Mesodermal cell (in vitro differentiated cells): ENCODE results near the gene HYCC1.

ENCODE experiments used
- H3K27ac ChIP-seq: 2 replicates; pipeline ENCODE4 v1.7.0; 2013; ENCODE audit warnings: mild to moderate bottlenecking, low read depth, low read length, moderate library complexity; ENCODE audit not compliant: severe bottlenecking
- H3K36me3 ChIP-seq: 2 replicates; pipeline ENCODE4 v1.7.1; 2013; ENCODE audit warnings: mild to moderate bottlenecking, low read length, moderate library complexity; ENCODE audit not compliant: control insufficient read depth, insufficient read depth
- H3K4me1 ChIP-seq: one replicate; pipeline ENCODE4 v1.7.1; 2013; ENCODE audit warnings: mild to moderate bottlenecking, low read length; ENCODE audit not compliant: insufficient read depth, control insufficient read depth, poor library complexity, severe bottlenecking
- H3K4me3 ChIP-seq: 2 replicates; pipeline ENCODE4 v1.7.0; 2013; ENCODE audit warnings: low read length, control low read depth, mild to moderate bottlenecking; ENCODE audit not compliant: insufficient read depth, poor library complexity, severe bottlenecking; ENCODE audit errors: extremely low read depth
- H3K9me3 ChIP-seq: 2 replicates; pipeline ENCODE4 v1.7.1; 2013; ENCODE audit warnings: mild to moderate bottlenecking, low read length, moderate library complexity; ENCODE audit not compliant: control insufficient read depth
- WGBS, 2 experiments: methylation state at CpG; one replicate each; pipeline ENCODE4 v1.1.5; 2013; ENCODE audit warnings: missing lambda C conversion rate in 2 of 2; ENCODE audit not compliant: insufficient coverage in 2 of 2; 5-methylcytosine and 5-hydroxymethylcytosine counted together

HYCC1 gene

GRCh38 chr7:23000597-23001360 lies 13.2 kb downstream of the HYCC1 start:
- Histone ChIP-seq H3K9me3 (no peaks in the 10 kb centered on the region), H3K36me3 (no peaks in the 10 kb centered on the region), H3K4me1 (no peaks in the 10 kb centered on the region), H3K27ac (no peak overlapping the region), H3K4me3 (no peak overlapping the region)
- WGBS, 2 experiments: 100% methylated on average over 1 of the region's 4 CpGs; no CpG with 5 or more reads in 1 of the 2 experiments

GRCh38 chr7:22998519-22998896 lies 15.4 kb downstream of the HYCC1 start:
- H3K4me3 ChIP-seq: no peak overlapping the region
- no peak overlapping the region for H3K27ac ChIP-seq
- H3K4me1 ChIP-seq: no peaks in the 10 kb centered on the region
- no peaks in the 10 kb centered on the region for H3K36me3 ChIP-seq
- WGBS, 2 experiments: 90 to 100% methylated on average over 2 of the region's 2 CpGs
- H3K9me3 ChIP-seq: no peaks in the 10 kb centered on the region

GRCh38 chr7:22997871-22998518 lies 15.9 kb downstream of the HYCC1 start:
- Histone ChIP-seq H3K36me3 (no peaks in the 10 kb centered on the region), H3K9me3 (no peaks in the 10 kb centered on the region), H3K4me3 (no peak overlapping the region), H3K4me1 (no peaks in the 10 kb centered on the region), H3K27ac (no peak overlapping the region)
- 100% methylated on average over 1 of the region's 2 CpGs; no CpG with 5 or more reads in 1 of the 2 experiments for WGBS, 2 experiments

GRCh38 chr7:22996470-22996869 lies 17.5 kb downstream of the HYCC1 start:
- H3K27ac ChIP-seq: no peak overlapping the region
- H3K9me3 ChIP-seq: no peaks in the 10 kb centered on the region
- no CpG with 5 or more reads among the region's 1 CpG for WGBS, 2 experiments
- no peaks in the 10 kb centered on the region for H3K36me3 ChIP-seq
- no peak overlapping the region for H3K4me3 ChIP-seq
- no peaks in the 10 kb centered on the region for H3K4me1 ChIP-seq

- Histone ChIP-seq H3K9me3 (no peaks in the 10 kb centered on the region), H3K36me3 (peaks cover 3% of the 10 kb centered on the region), H3K27ac (no peak overlapping the region), H3K4me1 (peaks cover 8% of the 10 kb centered on the region), H3K4me3 (no peak overlapping the region)
- 93 to 100% methylated on average over 2 of the region's 2 CpGs for WGBS, 2 experiments
These were observed 18.9 kb downstream of the HYCC1 start for GRCh38 chr7:22995011-22995410.

- Histone ChIP-seq H3K27ac (no peak overlapping the region), H3K36me3 (peaks cover 19% of the 10 kb centered on the region), H3K9me3 (no peaks in the 10 kb centered on the region), H3K4me1 (peaks cover 21% of the 10 kb centered on the region), H3K4me3 (no peak overlapping the region)
- WGBS, 2 experiments: 80 to 100% methylated on average over 1 of the region's 3 CpGs
These were observed 20.8 kb downstream of the HYCC1 start for GRCh38 chr7:22992874-22993840.

GRCh38 chr7:22990588-22990949 lies 23.4 kb downstream of the HYCC1 start:
- Histone ChIP-seq H3K36me3 (peaks cover 26% of the 10 kb centered on the region), H3K4me3 (no peak overlapping the region), H3K9me3 (no peaks in the 10 kb centered on the region), H3K27ac (no peak overlapping the region), H3K4me1 (peaks cover 21% of the 10 kb centered on the region)
- no CpG with 5 or more reads among the region's 1 CpG for WGBS, 2 experiments

GRCh38 chr7:22989643-22990587 lies 24.0 kb downstream of the HYCC1 start:
- 100% methylated on average over 2 of the region's 3 CpGs; no CpG with 5 or more reads in 1 of the 2 experiments for WGBS, 2 experiments
- H3K4me3 ChIP-seq: no peak overlapping the region
- H3K9me3 ChIP-seq: no peaks in the 10 kb centered on the region

GRCh38 chr7:22985436-22985835 lies 28.5 kb downstream of the HYCC1 start:
- H3K4me3 ChIP-seq: no peak overlapping the region

More at GRCh38 chr7:22989643-22990587, 24.0 kb downstream of the HYCC1 start:
- Histone ChIP-seq H3K36me3 (peaks cover 30% of the 10 kb centered on the region), H3K27ac (no peak overlapping the region), H3K4me1 (peaks cover 21% of the 10 kb centered on the region)

More at GRCh38 chr7:22985436-22985835, 28.5 kb downstream of the HYCC1 start:
- H3K4me1 ChIP-seq: peaks cover 24% of the 10 kb centered on the region
- H3K36me3 ChIP-seq: peaks cover 38% of the 10 kb centered on the region
- 100% methylated on average over 3 of the region's 5 CpGs; no CpG with 5 or more reads in 1 of the 2 experiments for WGBS, 2 experiments
- no peaks in the 10 kb centered on the region for H3K9me3 ChIP-seq
- H3K27ac ChIP-seq: no peak overlapping the region
